Lower leg skin (tissue), 4 donors: Measurements from ENCODE around the gene TRIM44. TPM values are rescaled to one million over a fixed set of nuclear protein-coding genes. Genes with fewer than 3 reads are reported as not detected.
"Not testable (repeated sequence)": the region's sequence is repeated elsewhere in the genome, so short reads cannot be mapped to it uniquely, and the experiment has no call there.

Experiments used
- DNase-seq, 2 donors: peaks; one replicate each; pipeline ENCODE4 v3.0.0-alpha.2; 2019; ENCODE audit warnings: low spot score in 2 of 2
- H3K4me3 ChIP-seq: fragments of 200-600 bp; sonication (generic); 2 replicates; pipeline ENCODE4 v1.5.1; 2017; ENCODE audit warnings: mild to moderate bottlenecking, low read depth; ENCODE audit not compliant: poor library complexity, severe bottlenecking
- POLR2A ChIP-seq, 2 donors: fragments of 450-650 bp; IDR thresholded peaks; one replicate each; pipeline ENCODE4 v1.6.1; 2016 to 2017; ENCODE audit warnings: antibody characterized with exemption in 2 of 2, mild to moderate bottlenecking in 1 of 2, moderate library complexity in 1 of 2
- WGBS, 2 donors: methylation state at CpG; one replicate each; pipeline ENCODE4 v1.1.5; 2018; 5-methylcytosine and 5-hydroxymethylcytosine counted together
- intact Hi-C: fragments of 100-400 bp; cut with DNase I; formaldehyde crosslinking; loops from one replicate; pipeline ENCODE4 v1.15.0; 2023; ENCODE audit warnings: low total_unique reads
- total RNA-seq, 4 donors: library from RNA; depleted of rRNA; stranded (reverse); fragments of >200 nt; gene quantifications; one replicate each; pipeline ENCODE4 v1.1.0, GENCODE V29; 2016
- TF ChIP-seq, protein P1 (sequence below), 3 donors: fragments of 450-650 bp; IDR thresholded peaks; one replicate each; pipeline ENCODE4 v1.5.1; 2016; ENCODE audit warnings: antibody characterized with exemption in 3 of 3, mild to moderate bottlenecking in 3 of 3, moderate library complexity in 2 of 3

The TRIM44 gene
- total RNA-seq, 4 donors from 2014 or later, result 9.6 to 29.3 (median 23.8) TPM

- no peak overlapping the region for H3K4me3 ChIP-seq
- DNase-seq, result no peak
- intact Hi-C loops, result no loop called here
- TF ChIP-seq, protein P1, sequence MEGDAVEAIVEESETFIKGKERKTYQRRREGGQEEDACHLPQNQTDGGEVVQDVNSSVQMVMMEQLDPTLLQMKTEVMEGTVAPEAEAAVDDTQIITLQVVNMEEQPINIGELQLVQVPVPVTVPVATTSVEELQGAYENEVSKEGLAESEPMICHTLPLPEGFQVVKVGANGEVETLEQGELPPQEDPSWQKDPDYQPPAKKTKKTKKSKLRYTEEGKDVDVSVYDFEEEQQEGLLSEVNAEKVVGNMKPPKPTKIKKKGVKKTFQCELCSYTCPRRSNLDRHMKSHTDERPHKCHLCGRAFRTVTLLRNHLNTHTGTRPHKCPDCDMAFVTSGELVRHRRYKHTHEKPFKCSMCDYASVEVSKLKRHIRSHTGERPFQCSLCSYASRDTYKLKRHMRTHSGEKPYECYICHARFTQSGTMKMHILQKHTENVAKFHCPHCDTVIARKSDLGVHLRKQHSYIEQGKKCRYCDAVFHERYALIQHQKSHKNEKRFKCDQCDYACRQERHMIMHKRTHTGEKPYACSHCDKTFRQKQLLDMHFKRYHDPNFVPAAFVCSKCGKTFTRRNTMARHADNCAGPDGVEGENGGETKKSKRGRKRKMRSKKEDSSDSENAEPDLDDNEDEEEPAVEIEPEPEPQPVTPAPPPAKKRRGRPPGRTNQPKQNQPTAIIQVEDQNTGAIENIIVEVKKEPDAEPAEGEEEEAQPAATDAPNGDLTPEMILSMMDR (IDR thresholded peaks at IDR 0.05), result no peak
- TF ChIP-seq POLR2A (IDR thresholded peaks at IDR 0.05), result no peak
Measured at GRCh38 chr11:35856756-35857155, 194.2 kb downstream of the TRIM44 start.

- H3K4me3 ChIP-seq, result no peak overlapping the region
- no peak for DNase-seq
- WGBS, 2 donors, result 91 to 98% methylated on average over 3 of the region's 3 CpGs
- intact Hi-C loops, result no loop called here
- TF ChIP-seq, protein P1 (IDR thresholded peaks at IDR 0.05), result no peak
- no peak for TF ChIP-seq POLR2A (IDR thresholded peaks at IDR 0.05)
Measured at GRCh38 chr11:35857922-35858321, 195.3 kb downstream of the TRIM44 start.

GRCh38 chr11:35859301-35859700, 196.7 kb downstream of the TRIM44 start:
- 84 to 88% methylated on average over 2 of the region's 2 CpGs for WGBS, 2 donors
- intact Hi-C loops, result no loop called here
- TF ChIP-seq, protein P1 (IDR thresholded peaks at IDR 0.05), result no peak
- no peak for TF ChIP-seq POLR2A (IDR thresholded peaks at IDR 0.05)
- no peak for DNase-seq
- H3K4me3 ChIP-seq, result no peak overlapping the region

DNA sequence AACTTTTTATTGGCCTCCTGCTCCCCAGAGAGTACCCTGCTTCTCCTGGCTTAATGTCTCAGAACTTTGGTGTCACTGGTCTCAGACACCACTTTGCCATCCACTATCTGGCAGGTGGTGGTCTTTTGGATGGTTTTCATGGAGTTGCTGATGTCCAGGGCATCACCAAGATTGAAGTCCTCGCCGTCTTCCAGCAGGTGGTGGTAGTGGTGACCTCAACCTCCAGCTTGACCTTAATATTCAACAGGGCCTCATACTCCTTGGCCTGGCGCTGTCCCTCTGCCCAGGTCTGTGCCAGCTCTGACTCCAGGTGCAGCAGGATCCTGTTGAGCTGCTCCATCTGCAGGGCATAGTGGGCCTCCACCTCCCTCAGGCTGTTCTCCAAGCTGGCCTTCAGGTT, 197.6 kb downstream of the TRIM44 start:
- H3K4me3 ChIP-seq, DNase-seq, intact Hi-C loops: not testable (repeated sequence)
- WGBS, 2 donors, result 95 to 98% methylated on average over 3 of the region's 3 CpGs

- DNase-seq, result no peak
- no peak for TF ChIP-seq POLR2A (IDR thresholded peaks at IDR 0.05)
- TF ChIP-seq, protein P1 (IDR thresholded peaks at IDR 0.05), result no peak
- 95% methylated on average over 15 of the region's 15 CpGs for WGBS, 2 donors
- no peak overlapping the region for H3K4me3 ChIP-seq
- intact Hi-C loops, result no loop called here
Measured at GRCh38 chr11:35861191-35861590, 198.6 kb downstream of the TRIM44 start.

DNA sequence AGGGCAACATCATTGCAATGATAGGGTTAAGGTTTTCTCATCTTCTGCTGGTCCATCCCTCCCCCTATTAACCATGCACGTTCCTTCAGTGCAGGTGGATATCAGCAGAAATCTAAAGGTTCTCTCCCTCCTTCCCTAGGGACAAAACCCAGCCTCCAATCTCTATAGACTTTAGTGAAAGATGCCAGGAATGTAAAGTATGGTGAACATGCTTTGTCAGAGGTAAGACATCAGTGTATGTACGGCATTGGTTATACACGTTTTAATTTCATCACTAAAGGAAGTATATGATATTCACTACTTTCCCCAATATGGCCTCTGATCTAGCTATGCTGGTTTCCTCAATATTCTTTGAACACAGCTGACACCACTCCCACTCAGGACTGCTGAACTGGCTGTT, 200.1 kb downstream of the TRIM44 start:
- intact Hi-C loops, result no loop called here
- TF ChIP-seq POLR2A (IDR thresholded peaks at IDR 0.05), result no peak
- TF ChIP-seq, protein P1 (IDR thresholded peaks at IDR 0.05), result no peak
- H3K4me3 ChIP-seq, result no peak overlapping the region
- no peak for DNase-seq
- 54 to 55% methylated on average over 3 of the region's 3 CpGs for WGBS, 2 donors
